Chondrocyte (in vitro differentiated cells): ENCODE results near the gene RGS6. TPM values are rescaled to one million over a fixed set of nuclear protein-coding genes. Genes with fewer than 3 reads are reported as not detected.
"Not testable (repeated sequence)": the region's sequence is repeated elsewhere in the genome, so short reads cannot be mapped to it uniquely, and the experiment has no call there.

ENCODE experiments used
- DNase-seq: peaks from one replicate; pipeline ENCODE4 v3.0.0; 2021; ENCODE audit warnings: mixed read lengths, low spot score
- H3K27ac Mint-ChIP-seq: one replicate; pipeline ENCODE4 v1.8.0; 2021; ENCODE audit warnings: mild to moderate bottlenecking, moderate library complexity, mixed read lengths; ENCODE audit not compliant: unreplicated experiment
- H3K27me3 Mint-ChIP-seq: 2 replicates; pipeline ENCODE4 v1.8.0; 2021; ENCODE audit warnings: low read depth, mixed read lengths
- H3K36me3 Mint-ChIP-seq: 2 replicates; pipeline ENCODE4 v1.8.0; 2021; ENCODE audit warnings: low read depth, mixed read lengths
- H3K4me1 Mint-ChIP-seq: 2 replicates; pipeline ENCODE4 v1.8.0; 2021; ENCODE audit warnings: low read depth, mild to moderate bottlenecking, mixed read lengths
- H3K4me3 Mint-ChIP-seq: one replicate; pipeline ENCODE4 v1.8.0; 2021; ENCODE audit warnings: mild to moderate bottlenecking, moderate library complexity, mixed read lengths; ENCODE audit not compliant: unreplicated experiment
- H3K9me3 Mint-ChIP-seq: 2 replicates; pipeline ENCODE4 v1.8.0; 2021; ENCODE audit warnings: low read depth, mixed read lengths
- total RNA-seq: library from RNA; stranded (reverse); gene quantifications from 3 replicates; pipeline ENCODE4 v1.2.1, GENCODE V29; 2021
- TF ChIP-seq, protein P1 (sequence below): fragments of 200-600 bp; sonication (generic); IDR thresholded peaks from 2 replicates; pipeline ENCODE4 v1.5.0; 2021; ENCODE audit warnings: antibody characterized with exemption, mild to moderate bottlenecking, moderate library complexity

The RGS6 gene
- total RNA-seq, 1 donor from 2014 or later, result 0.12 TPM

DNA sequence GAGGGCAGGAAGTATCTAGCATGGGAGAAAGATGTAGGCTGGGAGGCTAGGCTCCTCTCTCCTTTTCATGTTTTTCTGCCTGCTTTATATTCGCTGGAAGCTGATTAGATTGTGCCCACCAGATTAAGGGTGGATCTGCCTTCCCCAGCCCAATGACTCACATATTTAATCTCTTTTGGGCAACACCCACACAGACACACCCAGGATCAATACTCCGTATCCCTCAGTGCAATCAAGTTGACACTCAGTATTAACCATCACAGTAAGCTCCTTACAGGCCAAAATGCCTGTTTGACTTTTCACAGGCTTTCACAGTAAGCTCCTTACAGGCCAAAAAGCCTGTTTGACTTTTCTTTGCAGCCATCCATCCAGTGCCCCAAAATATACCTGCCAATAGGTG lies 9.4 kb downstream of the RGS6 start:
- H3K4me3 Mint-ChIP-seq, H3K36me3 Mint-ChIP-seq: not testable (repeated sequence)
- H3K9me3 Mint-ChIP-seq, result peaks cover 20% of the 10 kb centered on the region

DNA sequence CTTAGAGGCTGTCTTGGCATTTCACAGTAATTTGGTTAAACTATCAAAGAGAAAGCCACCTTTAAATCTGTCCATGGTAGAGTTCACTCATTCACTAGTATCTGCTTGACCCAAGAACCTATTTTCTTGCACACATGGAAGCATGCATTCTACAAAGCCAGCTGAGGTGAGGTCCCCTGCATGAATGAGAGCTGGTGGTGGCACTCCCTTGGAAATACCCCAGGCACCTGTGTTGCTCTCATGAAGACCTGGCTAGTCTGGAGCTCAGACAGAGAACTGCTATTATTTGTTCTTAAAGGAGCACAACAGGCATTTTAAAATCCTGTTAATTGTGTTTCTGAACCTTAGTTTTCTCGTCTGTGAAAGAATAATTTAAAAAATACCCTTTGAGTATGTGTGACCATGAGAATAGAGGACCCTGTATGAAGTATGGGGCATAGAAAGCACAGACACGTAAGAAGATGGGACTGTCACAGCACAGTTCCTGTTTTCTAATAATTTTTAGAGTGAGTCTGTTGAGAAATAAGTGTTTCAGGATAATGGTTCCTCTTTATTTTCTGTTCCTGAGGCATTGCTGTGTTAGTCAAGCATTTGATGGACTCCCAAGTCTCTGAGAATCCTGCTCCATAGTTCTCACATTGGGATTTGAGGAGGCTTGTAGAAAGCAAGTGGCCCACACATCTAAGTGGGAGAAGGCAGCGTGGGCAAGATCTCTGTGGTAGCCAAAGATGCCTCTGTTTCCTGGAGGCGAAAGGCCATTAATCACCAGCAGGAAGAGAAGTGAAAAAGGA lies 10.9 kb downstream of the RGS6 start:
- Mint-ChIP-seq H3K9me3 (peaks cover 20% of the 10 kb centered on the region), H3K4me1 (no peaks in the 10 kb centered on the region), H3K36me3 (no peaks in the 10 kb centered on the region), H3K27ac (no peak overlapping the region), H3K4me3 (no peak overlapping the region), H3K27me3 (peaks cover 11% of the 10 kb centered on the region)
- TF ChIP-seq, protein P1, sequence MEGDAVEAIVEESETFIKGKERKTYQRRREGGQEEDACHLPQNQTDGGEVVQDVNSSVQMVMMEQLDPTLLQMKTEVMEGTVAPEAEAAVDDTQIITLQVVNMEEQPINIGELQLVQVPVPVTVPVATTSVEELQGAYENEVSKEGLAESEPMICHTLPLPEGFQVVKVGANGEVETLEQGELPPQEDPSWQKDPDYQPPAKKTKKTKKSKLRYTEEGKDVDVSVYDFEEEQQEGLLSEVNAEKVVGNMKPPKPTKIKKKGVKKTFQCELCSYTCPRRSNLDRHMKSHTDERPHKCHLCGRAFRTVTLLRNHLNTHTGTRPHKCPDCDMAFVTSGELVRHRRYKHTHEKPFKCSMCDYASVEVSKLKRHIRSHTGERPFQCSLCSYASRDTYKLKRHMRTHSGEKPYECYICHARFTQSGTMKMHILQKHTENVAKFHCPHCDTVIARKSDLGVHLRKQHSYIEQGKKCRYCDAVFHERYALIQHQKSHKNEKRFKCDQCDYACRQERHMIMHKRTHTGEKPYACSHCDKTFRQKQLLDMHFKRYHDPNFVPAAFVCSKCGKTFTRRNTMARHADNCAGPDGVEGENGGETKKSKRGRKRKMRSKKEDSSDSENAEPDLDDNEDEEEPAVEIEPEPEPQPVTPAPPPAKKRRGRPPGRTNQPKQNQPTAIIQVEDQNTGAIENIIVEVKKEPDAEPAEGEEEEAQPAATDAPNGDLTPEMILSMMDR, result no peak
- no peak for DNase-seq

More for the DNA sequence above, 9.4 kb downstream of the RGS6 start:
- not testable (repeated sequence) for DNase-seq, H3K4me1 Mint-ChIP-seq, H3K27ac Mint-ChIP-seq
- H3K27me3 Mint-ChIP-seq, result peaks cover 10% of the 10 kb centered on the region

DNA sequence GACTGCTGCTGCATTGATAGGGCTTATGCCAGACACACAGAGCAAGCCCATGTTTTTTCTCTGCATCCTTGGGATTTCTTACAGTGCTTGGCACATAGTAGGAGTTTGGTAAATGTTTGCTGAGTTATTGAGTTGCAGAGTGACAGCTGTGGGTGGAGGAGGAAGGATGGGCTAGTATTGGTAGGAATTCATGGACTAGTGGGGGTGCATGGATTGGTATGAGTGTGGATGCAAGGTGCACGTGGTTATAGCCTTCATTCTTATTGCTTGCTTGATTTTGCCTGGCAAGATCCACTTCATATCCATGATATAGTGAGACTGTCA lies 11.4 kb downstream of the RGS6 start:
- no peaks in the 10 kb centered on the region for H3K4me1 Mint-ChIP-seq
- H3K27me3 Mint-ChIP-seq, result peaks cover 11% of the 10 kb centered on the region
- H3K36me3 Mint-ChIP-seq, result no peaks in the 10 kb centered on the region
- H3K9me3 Mint-ChIP-seq, result peaks cover 20% of the 10 kb centered on the region
- H3K27ac Mint-ChIP-seq, result no peak overlapping the region
- TF ChIP-seq, protein P1, result no peak
- DNase-seq, result no peak
- H3K4me3 Mint-ChIP-seq, result no peak overlapping the region

DNA sequence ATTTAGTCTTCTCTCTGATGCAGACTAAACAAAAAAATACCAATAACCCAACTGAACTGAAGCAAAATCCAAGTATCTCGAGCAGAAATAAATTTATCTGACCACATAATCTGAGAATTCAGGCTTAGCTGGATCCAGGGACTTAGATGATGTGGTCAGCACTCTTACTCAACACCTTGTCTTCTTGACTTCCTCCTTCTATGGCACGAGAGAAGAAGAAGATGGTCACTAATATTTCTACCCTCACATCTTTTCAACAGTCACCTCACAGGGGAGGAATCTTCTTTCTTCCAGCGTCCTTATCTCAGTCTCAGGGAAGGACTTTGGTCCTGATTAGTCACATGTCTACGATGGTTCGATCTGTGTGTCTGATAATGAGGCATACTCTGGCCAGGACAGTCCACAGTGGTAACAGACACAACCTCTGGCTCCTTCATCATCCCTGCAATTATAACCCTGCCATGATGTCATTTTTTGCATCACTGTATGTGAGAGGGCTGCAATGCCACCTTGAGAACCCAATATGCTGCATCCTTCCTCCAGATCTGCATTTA lies 15.8 kb downstream of the RGS6 start:
- Mint-ChIP-seq H3K4me1 (no peaks in the 10 kb centered on the region), H3K4me3 (no peak overlapping the region), H3K36me3 (peaks cover 1% of the 10 kb centered on the region), H3K27me3 (peaks cover 9% of the 10 kb centered on the region), H3K9me3 (peaks cover 13% of the 10 kb centered on the region), H3K27ac (no peak overlapping the region)
- TF ChIP-seq, protein P1, result no peak
- DNase-seq, result no peak

DNA sequence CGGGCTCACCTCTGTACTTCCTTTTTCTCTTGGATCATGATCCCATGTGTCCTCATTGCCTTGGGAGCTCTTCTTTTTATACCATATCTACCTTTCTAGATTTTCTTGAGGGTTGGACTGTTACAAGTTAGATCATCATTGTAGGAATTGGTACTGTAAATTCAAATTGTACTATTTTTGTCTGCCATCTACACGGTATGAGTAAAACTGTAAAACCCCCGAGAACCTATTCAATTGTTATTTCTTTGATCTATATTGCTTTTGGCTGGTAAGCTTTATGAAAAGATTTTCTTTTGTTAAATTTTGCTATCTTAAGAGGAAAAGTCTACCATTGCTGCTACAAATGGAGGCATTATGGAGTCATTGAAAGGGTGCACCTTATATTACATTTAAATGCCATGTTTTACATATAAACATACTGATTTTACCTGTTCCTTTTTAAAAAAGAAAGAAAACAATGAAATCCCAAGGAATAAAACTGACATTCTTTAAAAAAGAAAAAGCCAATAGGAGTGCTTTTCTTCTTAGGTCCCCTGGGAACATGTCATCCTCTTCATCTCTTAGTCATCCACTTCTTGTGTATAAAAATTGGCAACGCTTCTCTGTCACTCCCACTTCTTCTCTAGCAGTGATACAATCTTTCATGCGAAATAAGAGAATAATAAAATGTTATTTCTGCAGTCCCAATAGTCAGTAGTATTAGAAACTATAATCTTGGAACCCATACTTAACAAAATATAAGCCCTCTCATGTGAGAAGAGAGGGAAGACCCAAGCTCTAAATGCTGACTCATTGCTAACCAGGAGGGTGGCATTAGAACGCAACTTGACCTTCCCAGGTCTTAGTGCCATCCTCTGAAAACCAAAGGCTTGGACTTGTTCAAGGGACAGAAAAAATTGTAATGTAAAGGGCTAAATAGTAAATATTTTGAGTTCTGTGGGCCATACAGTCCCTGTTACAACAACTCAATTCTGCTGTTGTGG lies 20.4 kb downstream of the RGS6 start:
- Mint-ChIP-seq H3K27ac (no peak overlapping the region), H3K4me1 (no peaks in the 10 kb centered on the region), H3K27me3 (peaks cover 6% of the 10 kb centered on the region), H3K36me3 (peaks cover 1% of the 10 kb centered on the region), H3K9me3 (peaks cover 11% of the 10 kb centered on the region), H3K4me3 (no peak overlapping the region)
- no peak for DNase-seq
- TF ChIP-seq, protein P1, result no peak
